ENCODE data around the gene OPN3.

Gene OPN3

DNA sequence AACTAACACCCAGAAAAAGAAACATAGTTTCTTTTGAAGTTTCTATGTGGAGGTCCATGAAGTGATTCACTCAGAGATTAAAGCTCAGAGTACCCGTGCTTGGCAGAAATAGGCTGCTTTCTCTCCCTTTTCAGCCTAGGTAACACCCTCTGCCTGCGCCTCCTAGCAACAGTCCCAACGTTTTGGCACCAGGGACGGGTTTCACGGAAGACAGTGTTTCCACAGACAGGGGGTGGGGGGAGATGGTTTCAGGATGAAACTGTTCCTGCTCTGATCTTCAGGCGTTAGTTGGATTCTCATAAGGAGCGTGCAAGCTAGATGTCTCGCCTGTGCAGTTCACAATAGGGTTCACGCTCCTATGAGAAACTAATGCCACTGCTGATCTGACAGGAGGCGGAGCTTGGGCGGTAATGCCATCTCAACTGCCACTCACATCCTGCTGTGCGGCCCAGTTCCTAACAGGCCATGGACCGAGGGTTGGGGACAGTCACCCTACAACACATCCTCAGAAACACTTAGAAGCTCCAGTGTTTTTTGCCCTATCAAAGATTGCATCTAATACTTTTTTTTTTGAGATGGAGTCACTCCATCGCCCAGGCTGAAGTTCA, 53.2 kb downstream of the OPN3 start:
- no peak for DNase-seq

GRCh38 chr1:241582921-241583321, 57.2 kb downstream of the OPN3 start:
- DNase-seq: no peak

DNA sequence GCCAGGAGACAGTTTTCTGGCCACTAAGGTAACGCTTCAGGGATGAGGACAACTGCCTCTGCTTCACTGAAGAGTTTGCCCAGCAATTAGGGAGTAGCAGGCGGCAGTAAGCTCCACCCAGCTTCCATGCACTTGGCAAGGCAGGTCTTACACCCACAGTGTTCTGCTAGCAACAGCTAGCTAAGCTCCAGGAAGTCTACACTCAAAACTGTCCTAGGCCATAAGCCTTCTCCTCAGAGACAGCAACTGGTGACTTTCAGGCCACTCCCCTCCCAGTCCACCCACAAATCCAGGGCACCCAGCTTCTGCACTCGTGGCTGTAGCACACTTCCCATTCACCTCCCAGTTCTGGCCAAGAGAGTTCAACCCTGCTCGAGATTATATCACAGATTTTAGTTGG, 60.7 kb downstream of the OPN3 start:
- no peak for DNase-seq

GRCh38 chr1:241574154-241574553, 66.0 kb downstream of the OPN3 start:
- DNase-seq: no peak

DNA sequence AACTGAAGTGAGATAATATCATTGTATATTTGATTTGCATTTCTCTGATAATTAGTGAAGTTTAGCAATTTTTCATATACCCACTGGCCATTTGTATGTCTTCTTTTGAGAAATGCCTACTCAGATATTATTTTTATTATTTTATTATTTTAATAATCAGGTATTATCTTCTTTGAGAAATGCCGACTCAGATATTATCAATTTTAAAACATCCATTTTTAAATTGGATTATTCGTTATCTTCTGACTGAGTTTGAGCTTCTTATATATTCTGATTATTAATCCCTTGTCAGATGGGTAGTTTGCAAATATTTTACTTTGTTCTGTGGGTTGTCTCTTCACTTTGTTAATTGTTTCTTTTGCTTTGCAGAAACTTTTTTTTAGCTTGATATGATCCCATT, 70.3 kb downstream of the OPN3 start:
- DNase-seq: no peak

DNA sequence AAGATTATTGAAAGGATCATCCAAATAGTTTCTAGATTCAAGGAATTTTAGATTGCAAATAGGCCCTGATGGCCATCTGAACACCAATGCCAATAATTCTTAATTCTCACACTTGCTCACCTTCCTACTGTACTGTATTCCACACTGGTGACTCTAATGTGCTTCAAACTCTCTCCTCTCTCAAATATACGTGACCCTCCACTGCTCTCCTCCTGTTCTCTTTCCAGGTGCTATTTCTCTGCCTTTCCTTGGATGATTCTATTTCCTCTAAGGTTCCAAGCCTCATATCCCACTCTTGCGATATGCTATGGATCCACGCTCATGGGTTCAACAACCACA, 79.4 kb downstream of the OPN3 start:
- DNase-seq: no peak

- DNase-seq: no peak
These were observed 79.9 kb downstream of the OPN3 start for GRCh38 chr1:241560146-241560848.

GRCh38 chr1:241557551-241558193, 82.5 kb downstream of the OPN3 start:
- DNase-seq: no peak

DNA sequence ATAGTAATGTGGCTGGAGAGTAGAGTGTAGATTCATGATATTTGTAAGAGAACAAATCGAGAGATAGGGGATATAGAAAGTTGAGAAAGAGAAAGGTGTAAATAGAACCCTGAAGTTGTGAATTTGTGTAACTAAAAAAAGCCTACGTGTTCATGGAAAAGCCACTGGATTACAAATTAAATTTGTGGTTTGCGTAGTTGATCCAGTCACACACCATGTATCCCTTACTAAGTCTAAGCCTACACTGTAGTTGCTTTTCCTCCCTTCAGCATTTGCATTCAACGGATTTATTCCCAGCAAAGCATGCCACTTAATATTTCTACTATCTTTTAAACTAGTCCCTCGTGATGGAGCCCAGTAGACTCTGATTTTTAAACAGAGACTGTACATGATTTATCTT, 83.1 kb downstream of the OPN3 start:
- no peak for DNase-seq

DNA sequence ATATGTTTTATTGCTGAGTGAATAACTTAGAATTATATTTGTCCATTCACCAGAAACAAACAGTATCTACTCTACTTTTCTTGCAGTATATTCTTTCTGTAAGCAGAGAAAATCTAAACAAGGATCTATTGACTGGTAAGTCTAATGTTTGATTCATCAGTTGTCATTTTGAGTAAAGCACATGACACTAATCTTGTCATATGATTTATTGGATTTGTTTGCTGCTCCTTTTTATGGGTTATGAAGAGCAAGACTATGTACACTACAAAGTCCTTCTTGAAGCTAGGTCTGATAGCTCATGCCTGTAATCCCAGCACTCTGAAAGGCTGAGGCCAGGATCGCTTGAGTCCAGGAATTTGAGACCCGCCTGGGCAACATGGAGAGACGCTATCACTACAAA, 84.6 kb downstream of the OPN3 start:
- DNase-seq: no peak

GRCh38 chr1:241553886-241554592, 86.1 kb downstream of the OPN3 start:
- no peak for DNase-seq

- DNase-seq: no peak
These were observed 88.2 kb downstream of the OPN3 start for GRCh38 chr1:241551759-241552638.

- DNase-seq: no peak
These were observed 89.9 kb downstream of the OPN3 start for GRCh38 chr1:241550318-241550717.

DNA sequence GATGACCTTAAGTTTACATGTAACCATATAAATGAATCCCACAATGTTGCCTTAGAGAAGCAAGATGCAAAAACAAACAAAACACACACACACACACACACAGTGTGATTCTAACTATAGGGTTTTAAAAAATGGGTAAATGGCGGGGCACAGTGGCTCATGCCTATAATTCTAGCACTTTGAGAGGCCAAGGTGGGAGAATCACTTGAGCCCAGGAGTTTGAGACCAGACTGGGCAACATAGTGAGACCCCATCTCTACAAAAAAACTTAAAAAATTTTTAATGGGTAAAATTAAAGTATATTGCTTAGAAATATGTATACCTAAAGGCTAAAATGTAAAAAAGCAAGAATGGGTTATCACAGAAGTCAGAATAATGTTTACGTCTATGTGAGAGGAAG, 92.2 kb downstream of the OPN3 start:
- DNase-seq: no peak
